Lung (tissue), 12 donors: ENCODE results near the gene ZEB2. TPM values are rescaled to one million over a fixed set of nuclear protein-coding genes. Genes with fewer than 3 reads are reported as not detected.

Source experiments
- ATAC-seq: fragments of 200-7000 bp; cut with Tn5 transposase; one replicate; pipeline ENCODE4 v1.9.1; 2020; ENCODE audit warnings: moderate number of reproducible peaks; ENCODE audit not compliant: insufficient read depth, low FRiP score
- DNase-seq, 3 donors: peaks; one replicate each; pipeline ENCODE4 v3.0.0-alpha.2; 2013 to 2017
- H3K27ac ChIP-seq, 2 donors: one replicate each; pipeline ENCODE4 v1.5.1; 2013; ENCODE audit warnings: mild to moderate bottlenecking in 2 of 2, moderate library complexity in 2 of 2, control low read depth in 1 of 2, inconsistent platforms in 1 of 2, low read depth in 1 of 2, low read length in 1 of 2
- H3K27me3 ChIP-seq, 3 donors: one replicate each; pipeline ENCODE4 v1.5.1; 2013; ENCODE audit warnings: low read length in 2 of 3; ENCODE audit not compliant: control insufficient read depth in 3 of 3, insufficient read depth in 3 of 3
- H3K36me3 ChIP-seq, 4 donors: one replicate each; pipeline ENCODE4 v1.5.1; 2013; ENCODE audit warnings: low read length in 4 of 4, mild to moderate bottlenecking in 1 of 4, moderate library complexity in 1 of 4; ENCODE audit not compliant: control insufficient read depth in 4 of 4, insufficient read depth in 4 of 4
- H3K4me1 ChIP-seq, 5 donors: one replicate each; pipeline ENCODE4 v1.5.1; 2013; ENCODE audit warnings: low read length in 5 of 5, mild to moderate bottlenecking in 2 of 5, moderate library complexity in 1 of 5; ENCODE audit not compliant: control insufficient read depth in 5 of 5, insufficient read depth in 5 of 5
- H3K4me3 ChIP-seq: one replicate; pipeline ENCODE4 v1.5.1; 2013; ENCODE audit warnings: mild to moderate bottlenecking, control low read depth, moderate library complexity
- H3K9ac ChIP-seq, 2 donors: one replicate each; pipeline ENCODE4 v1.5.1; 2013; ENCODE audit warnings: low read length in 2 of 2, control low read depth in 1 of 2; ENCODE audit not compliant: insufficient read depth in 1 of 2
- H3K9me3 ChIP-seq, 4 donors: one replicate each; pipeline ENCODE4 v1.5.1; 2013; ENCODE audit warnings: low read length in 3 of 4, mild to moderate bottlenecking in 1 of 4, moderate library complexity in 1 of 4; ENCODE audit not compliant: control insufficient read depth in 4 of 4, insufficient read depth in 3 of 4
- WGBS, 2 donors: extraction: QIAGEN DNeasy Blood & Tissue Kit; methylation state at CpG; one replicate each; pipeline ENCODE4 v1.1.7; 2013; 5-methylcytosine and 5-hydroxymethylcytosine counted together
- polyA plus RNA-seq, 2 donors: library from polyadenylated mRNA; stranded (reverse); fragments of 200-250 nt; gene quantifications; one replicate each; pipeline ENCODE4 v1.2.1, GENCODE V29; 2013
- total RNA-seq, 2 donors: library from RNA; depleted of rRNA in 1 of 2; stranded (reverse); fragments of >200 nt in 1 of 2; gene quantifications; one replicate each; pipeline ENCODE4 v1.2.1, GENCODE V29; 2014 to 2021
- TF ChIP-seq, protein P1 (sequence below): IDR thresholded peaks from 2 replicates; pipeline ENCODE4 v1.5.1; 2012; ENCODE audit warnings: mild to moderate bottlenecking; ENCODE audit errors: control extremely low read depth, extremely low read depth
- donor health status: control.
- donor health status: control.
- donor health status: Bipolar disorder and iron deficiency.
- donor health status: healthy.
- donor health status: DM: yes; HTN: yes; CAD: no.

ZEB2 gene
- total and polyA plus RNA-seq, 4 donors: 27.0 to 332 (median 127) TPM

DNA sequence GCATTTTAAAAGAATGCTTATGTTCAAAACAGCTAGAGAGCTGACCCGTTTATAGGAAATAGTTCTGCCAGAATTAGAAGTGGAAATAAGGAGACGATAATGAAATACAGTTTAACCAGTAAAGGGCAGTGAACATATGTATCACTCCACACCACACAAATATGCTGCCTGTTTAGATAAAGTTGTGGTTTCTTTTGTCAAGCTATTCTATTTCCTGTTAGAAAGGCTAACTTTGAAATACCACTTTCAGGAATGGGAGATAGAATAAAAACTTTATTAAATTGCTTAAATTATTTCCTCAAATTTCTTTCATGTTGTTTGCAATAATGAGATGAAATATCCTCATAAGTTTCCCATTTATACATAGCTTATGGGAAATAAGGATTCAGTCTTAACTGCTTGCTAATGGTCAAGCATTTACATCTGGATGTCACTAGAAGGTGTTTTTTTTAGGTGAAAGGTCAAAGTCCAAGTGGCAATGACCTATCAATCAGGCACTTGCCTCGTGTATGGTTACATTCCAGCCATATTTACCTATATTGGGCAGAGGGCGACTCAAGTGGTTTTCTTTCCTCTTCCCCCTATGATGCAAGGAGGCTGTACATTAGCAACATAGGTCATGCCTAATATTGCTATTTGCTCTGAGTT is 148.9 kb downstream of the ZEB2 start:
- 20 to 26% methylated on average over 4 of the region's 4 CpGs for WGBS, 2 donors

DNA sequence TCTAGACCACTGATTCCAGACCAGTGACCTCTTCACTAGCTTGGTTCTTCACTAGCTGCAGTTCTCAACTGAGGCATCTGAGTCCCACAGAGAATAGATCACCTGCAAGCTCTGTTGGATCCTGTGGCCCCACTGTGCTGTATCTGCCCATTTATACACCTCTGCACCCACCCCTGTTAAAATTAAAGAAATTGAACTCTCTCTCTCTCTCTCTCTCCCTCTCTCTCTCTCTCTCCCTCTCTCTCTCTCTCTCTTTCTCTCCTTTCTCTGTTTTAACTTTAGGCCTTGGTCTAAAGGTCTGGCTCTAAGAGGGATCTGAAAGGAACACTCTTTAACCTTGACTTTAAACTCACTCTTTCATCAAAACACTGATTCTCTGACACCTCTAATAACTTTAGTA is 150.5 kb downstream of the ZEB2 start:
- H3K27me3 ChIP-seq: no peaks in the 10 kb centered on the region
- TF ChIP-seq, protein P1, sequence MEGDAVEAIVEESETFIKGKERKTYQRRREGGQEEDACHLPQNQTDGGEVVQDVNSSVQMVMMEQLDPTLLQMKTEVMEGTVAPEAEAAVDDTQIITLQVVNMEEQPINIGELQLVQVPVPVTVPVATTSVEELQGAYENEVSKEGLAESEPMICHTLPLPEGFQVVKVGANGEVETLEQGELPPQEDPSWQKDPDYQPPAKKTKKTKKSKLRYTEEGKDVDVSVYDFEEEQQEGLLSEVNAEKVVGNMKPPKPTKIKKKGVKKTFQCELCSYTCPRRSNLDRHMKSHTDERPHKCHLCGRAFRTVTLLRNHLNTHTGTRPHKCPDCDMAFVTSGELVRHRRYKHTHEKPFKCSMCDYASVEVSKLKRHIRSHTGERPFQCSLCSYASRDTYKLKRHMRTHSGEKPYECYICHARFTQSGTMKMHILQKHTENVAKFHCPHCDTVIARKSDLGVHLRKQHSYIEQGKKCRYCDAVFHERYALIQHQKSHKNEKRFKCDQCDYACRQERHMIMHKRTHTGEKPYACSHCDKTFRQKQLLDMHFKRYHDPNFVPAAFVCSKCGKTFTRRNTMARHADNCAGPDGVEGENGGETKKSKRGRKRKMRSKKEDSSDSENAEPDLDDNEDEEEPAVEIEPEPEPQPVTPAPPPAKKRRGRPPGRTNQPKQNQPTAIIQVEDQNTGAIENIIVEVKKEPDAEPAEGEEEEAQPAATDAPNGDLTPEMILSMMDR: no peak
- H3K4me3 ChIP-seq: no peak overlapping the region
- ATAC-seq (no peak), DNase-seq (no peak)
- H3K9me3 ChIP-seq: no peaks in the 10 kb centered on the region
- no peaks in the 10 kb centered on the region for H3K36me3 ChIP-seq
- no peak overlapping the region for H3K9ac ChIP-seq
- peaks cover 0 to 7% (median 2%) of the 10 kb centered on the region in 5 donors for H3K4me1 ChIP-seq
- H3K27ac ChIP-seq: no peak overlapping the region

More for the DNA sequence above, 148.9 kb downstream of the ZEB2 start:
- no peak overlapping the region for H3K4me3 ChIP-seq
- TF ChIP-seq, protein P1: no peak
- H3K27me3 ChIP-seq: no peaks in the 10 kb centered on the region
- H3K9me3 ChIP-seq: no peaks in the 10 kb centered on the region
- peaks cover 0 to 7% (median 2%) of the 10 kb centered on the region in 5 donors for H3K4me1 ChIP-seq
- H3K36me3 ChIP-seq: no peaks in the 10 kb centered on the region
- H3K27ac ChIP-seq: no peak overlapping the region
- H3K9ac ChIP-seq: no peak overlapping the region
- ATAC-seq (no peak), DNase-seq (peak in 1 of 3 donors; percentile 33)

DNA sequence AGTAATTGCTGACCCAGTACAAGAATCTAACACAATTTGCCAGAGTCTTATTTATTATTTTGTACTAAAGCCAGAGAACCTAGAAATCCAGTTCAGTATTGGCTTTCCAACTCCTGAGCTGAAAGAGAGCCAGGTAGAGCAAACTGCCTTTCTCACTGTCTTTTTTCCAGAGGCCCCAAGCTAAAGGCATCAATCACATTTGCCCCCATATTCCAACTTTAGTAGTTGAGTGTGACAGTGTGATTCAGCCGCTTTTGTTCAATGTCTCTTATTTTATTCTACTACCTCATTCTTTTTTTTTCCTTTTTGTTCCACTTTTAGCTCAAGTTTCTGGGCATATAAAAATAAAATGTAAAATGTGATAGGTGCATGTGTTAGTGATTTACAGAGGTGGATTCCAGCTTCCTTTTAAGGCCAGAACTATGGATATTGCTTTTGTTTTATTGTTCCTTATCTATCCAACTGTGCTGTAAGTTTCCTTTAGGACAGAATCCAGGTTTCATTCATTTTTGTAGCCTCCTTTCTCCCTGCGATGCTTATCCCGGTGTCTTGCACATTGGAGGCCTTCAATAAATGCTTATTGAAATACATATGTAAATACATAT is 153.0 kb downstream of the ZEB2 start:
- 94 to 99% methylated on average over 3 of the region's 3 CpGs for WGBS, 2 donors
- no peak for ATAC-seq
- no peak overlapping the region for H3K9ac ChIP-seq
- no peak overlapping the region for H3K27ac ChIP-seq
- no peaks in the 10 kb centered on the region for H3K9me3 ChIP-seq
- DNase-seq: no peak
- H3K4me3 ChIP-seq: no peak overlapping the region
- H3K27me3 ChIP-seq: no peaks in the 10 kb centered on the region
- TF ChIP-seq, protein P1: no peak
- H3K36me3 ChIP-seq: no peaks in the 10 kb centered on the region
- peaks cover 0 to 2% (median 0%) of the 10 kb centered on the region in 5 donors for H3K4me1 ChIP-seq
